ENCODE measurements around the gene SMPD3. TPM values are rescaled to one million over a fixed set of nuclear protein-coding genes. Genes with fewer than 3 reads are reported as not detected.

Gene SMPD3
- total and polyA plus RNA-seq, 4 donors, result 1.7 to 13.9 (median 5.0) TPM

DNA sequence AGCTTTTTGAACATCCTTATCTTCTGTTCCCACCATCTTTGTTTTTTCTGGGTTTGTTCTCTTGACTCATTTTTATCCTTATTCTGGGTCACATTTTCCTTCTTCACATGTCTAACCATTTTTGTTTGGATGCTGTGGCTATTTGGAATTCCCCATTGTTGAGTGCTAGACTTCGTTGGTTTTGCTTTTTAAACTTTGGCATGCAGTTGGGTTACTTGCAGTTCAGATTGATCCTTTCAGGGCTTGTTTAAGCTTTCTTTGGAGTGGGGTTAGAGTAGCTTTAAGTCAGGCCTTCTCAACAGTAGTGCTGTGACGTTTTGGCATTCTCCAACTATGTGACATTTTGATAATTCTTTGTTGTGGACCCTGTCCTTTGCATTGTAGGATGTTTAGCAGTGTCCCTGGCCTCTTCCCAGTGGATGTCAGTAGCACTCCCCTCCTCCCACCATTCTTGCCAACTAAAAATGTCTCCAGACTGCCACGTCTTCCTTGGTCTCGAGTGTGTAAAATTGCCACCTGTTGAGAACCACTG lies 116.4 kb downstream of the SMPD3 start:
- Histone ChIP-seq H3K4me3 (no peak overlapping the region), H3K27me3 (ENCODE audit: control insufficient read depth in 3 of 3, insufficient read depth in 3 of 3, low read length in 2 of 3) (no peaks in the 10 kb centered on the region), H3K4me1 (ENCODE audit: control insufficient read depth in 5 of 5, insufficient read depth in 5 of 5, low read length in 5 of 5) (peaks cover 0 to 15% (median 3%) of the 10 kb centered on the region in 5 donors), H3K9me3 (ENCODE audit: control insufficient read depth in 4 of 4, insufficient read depth in 3 of 4, low read length in 3 of 4) (no peaks in the 10 kb centered on the region), H3K27ac (ENCODE audit: low read depth in 1 of 2, low read length in 1 of 2) (peak overlapping the region in 1 of 2 donors; percentile 92), H3K36me3 (ENCODE audit: control insufficient read depth in 4 of 4, insufficient read depth in 4 of 4, low read length in 4 of 4) (peaks cover 0 to 18% (median 3%) of the 10 kb centered on the region in 4 donors), H3K9ac (ENCODE audit: insufficient read depth in 1 of 2, low read length in 2 of 2) (no peak overlapping the region)
- TF ChIP-seq, protein P1, sequence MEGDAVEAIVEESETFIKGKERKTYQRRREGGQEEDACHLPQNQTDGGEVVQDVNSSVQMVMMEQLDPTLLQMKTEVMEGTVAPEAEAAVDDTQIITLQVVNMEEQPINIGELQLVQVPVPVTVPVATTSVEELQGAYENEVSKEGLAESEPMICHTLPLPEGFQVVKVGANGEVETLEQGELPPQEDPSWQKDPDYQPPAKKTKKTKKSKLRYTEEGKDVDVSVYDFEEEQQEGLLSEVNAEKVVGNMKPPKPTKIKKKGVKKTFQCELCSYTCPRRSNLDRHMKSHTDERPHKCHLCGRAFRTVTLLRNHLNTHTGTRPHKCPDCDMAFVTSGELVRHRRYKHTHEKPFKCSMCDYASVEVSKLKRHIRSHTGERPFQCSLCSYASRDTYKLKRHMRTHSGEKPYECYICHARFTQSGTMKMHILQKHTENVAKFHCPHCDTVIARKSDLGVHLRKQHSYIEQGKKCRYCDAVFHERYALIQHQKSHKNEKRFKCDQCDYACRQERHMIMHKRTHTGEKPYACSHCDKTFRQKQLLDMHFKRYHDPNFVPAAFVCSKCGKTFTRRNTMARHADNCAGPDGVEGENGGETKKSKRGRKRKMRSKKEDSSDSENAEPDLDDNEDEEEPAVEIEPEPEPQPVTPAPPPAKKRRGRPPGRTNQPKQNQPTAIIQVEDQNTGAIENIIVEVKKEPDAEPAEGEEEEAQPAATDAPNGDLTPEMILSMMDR (IDR thresholded peaks at IDR 0.05; ENCODE audit: control extremely low read depth, extremely low read depth), result no peak
- DNase-seq, result peak in 2 of 3 donors; percentile 23 to 40
- 5 to 6% methylated on average over 4 of the region's 4 CpGs for WGBS, 2 donors
- no peak for ATAC-seq (ENCODE audit: insufficient read depth, low FRiP score)

DNA sequence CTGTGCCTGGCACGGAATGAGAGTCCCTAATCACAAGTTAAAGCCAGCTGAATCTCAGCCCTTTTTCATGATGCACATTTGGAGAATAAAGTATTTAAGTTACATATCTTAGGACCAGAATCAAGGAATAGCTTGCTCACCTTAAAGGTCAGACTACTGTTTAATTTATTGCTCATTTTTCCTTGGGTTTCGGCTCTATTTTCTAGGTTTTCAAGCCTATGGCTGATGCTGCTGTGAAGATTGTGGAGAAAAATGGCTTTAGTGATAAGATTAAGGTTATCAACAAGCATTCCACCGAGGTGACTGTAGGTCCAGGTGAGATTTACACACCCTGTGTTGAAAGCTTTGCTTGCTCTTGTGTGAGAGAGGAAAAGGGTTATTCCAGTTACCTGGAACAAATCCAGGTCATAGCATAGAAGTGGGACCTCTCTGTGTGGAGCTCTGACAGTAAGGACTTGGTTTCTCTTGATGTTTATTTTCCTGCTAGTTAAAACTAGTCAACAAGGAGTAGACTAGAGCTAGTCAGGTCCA lies 119.4 kb downstream of the SMPD3 start:
- H3K27ac ChIP-seq (ENCODE audit: low read depth in 1 of 2, low read length in 1 of 2), result no peak overlapping the region
- WGBS, 2 donors, result 32 to 50% methylated on average over 3 of the region's 3 CpGs

DNA sequence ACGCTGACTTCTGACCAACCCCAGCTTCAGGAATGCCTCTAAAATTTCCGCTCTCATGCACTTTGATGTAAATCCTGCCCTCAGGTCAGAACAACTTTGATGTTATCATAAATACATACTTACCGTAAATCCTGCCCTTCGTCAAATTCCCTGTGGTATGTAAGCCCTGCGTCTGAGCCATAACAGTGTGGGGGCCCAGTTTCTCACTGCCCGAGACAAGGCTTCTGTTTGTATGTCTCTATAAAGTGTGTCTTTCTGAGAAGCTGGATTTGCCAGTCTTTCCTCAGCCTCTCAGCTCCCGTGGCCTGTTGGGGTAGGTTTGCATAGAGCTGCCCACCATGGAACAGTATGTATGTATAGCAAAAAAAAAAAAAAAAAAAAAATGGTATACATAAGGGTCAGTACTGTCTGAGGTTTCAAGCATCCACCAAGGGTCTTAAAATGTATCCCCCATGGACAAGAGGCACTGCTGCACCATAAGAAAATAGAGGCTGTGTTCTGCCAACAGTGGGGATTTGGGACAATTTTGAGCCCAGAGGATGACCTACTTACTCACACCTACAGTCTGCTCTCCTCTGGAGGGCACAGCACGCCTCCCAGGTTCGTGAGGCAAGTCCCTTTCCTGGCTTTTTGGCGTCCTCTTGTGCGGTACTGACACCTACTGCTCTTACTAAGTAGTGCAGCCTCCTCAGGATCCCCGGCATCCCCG lies 120.0 kb downstream of the SMPD3 start:
- ATAC-seq (ENCODE audit: insufficient read depth, low FRiP score), result peak; percentile 90
- Histone ChIP-seq H3K4me1 (ENCODE audit: control insufficient read depth in 5 of 5, insufficient read depth in 5 of 5, low read length in 5 of 5) (peaks cover 0 to 15% (median 3%) of the 10 kb centered on the region in 5 donors), H3K4me3 (no peak overlapping the region), H3K36me3 (ENCODE audit: control insufficient read depth in 4 of 4, insufficient read depth in 4 of 4, low read length in 4 of 4) (peaks cover 6 to 19% (median 9%) of the 10 kb centered on the region in 4 donors), H3K9me3 (ENCODE audit: control insufficient read depth in 4 of 4, insufficient read depth in 3 of 4, low read length in 3 of 4) (no peaks in the 10 kb centered on the region), H3K27me3 (ENCODE audit: control insufficient read depth in 3 of 3, insufficient read depth in 3 of 3, low read length in 2 of 3) (no peaks in the 10 kb centered on the region), H3K27ac (ENCODE audit: low read depth in 1 of 2, low read length in 1 of 2) (peak overlapping the region in 1 of 2 donors; percentile 11), H3K9ac (ENCODE audit: insufficient read depth in 1 of 2, low read length in 2 of 2) (no peak overlapping the region)
- 36 to 42% methylated on average over 13 of the region's 13 CpGs for WGBS, 2 donors
- TF ChIP-seq, protein P1 (IDR thresholded peaks at IDR 0.05; ENCODE audit: control extremely low read depth, extremely low read depth), result peak; percentile 95
- peak; percentile 81 to 85 (median 82) for DNase-seq

More for the DNA sequence above, 119.4 kb downstream of the SMPD3 start:
- H3K4me3 ChIP-seq, result no peak overlapping the region
- H3K27me3 ChIP-seq (ENCODE audit: control insufficient read depth in 3 of 3, insufficient read depth in 3 of 3, low read length in 2 of 3), result no peaks in the 10 kb centered on the region
- peaks cover 6 to 19% (median 8%) of the 10 kb centered on the region in 4 donors for H3K36me3 ChIP-seq (ENCODE audit: control insufficient read depth in 4 of 4, insufficient read depth in 4 of 4, low read length in 4 of 4)
- no peaks in the 10 kb centered on the region for H3K9me3 ChIP-seq (ENCODE audit: control insufficient read depth in 4 of 4, insufficient read depth in 3 of 4, low read length in 3 of 4)
- ATAC-seq (ENCODE audit: insufficient read depth, low FRiP score) (no peak), DNase-seq (peak in 2 of 3 donors; percentile 1 to 21)
- TF ChIP-seq, protein P1 (IDR thresholded peaks at IDR 0.05; ENCODE audit: control extremely low read depth, extremely low read depth), result no peak
- no peak overlapping the region for H3K9ac ChIP-seq (ENCODE audit: insufficient read depth in 1 of 2, low read length in 2 of 2)
- H3K4me1 ChIP-seq (ENCODE audit: control insufficient read depth in 5 of 5, insufficient read depth in 5 of 5, low read length in 5 of 5), result peaks cover 0 to 15% (median 3%) of the 10 kb centered on the region in 5 donors

All from lung (tissue), 12 donors.